ENCODE data around the gene ATP6V0C.

- no peak for TF ChIP-seq POLR2A (IDR thresholded peaks at IDR 0.05)
- TF ChIP-seq CTCF (IDR thresholded peaks at IDR 0.05) = no peak
These were observed 41.3 kb upstream of the ATP6V0C start for GRCh38 chr16:2472488-2472864.

Data from testis (tissue), 2 donors.